ENCODE data around the gene INAFM2.

INAFM2 gene

GRCh38 chr15:40287968-40288367 lies 35.5 kb upstream of the INAFM2 start:
- no peak for DNase-seq

GRCh38 chr15:40289140-40289775 lies 34.2 kb upstream of the INAFM2 start:
- DNase-seq: no peak

- no peak for DNase-seq
These were observed 33.0 kb upstream of the INAFM2 start for GRCh38 chr15:40290545-40290917.

GRCh38 chr15:40290918-40291574 lies 32.4 kb upstream of the INAFM2 start:
- DNase-seq: no peak

- no peak for DNase-seq
These were observed 31.2 kb upstream of the INAFM2 start for GRCh38 chr15:40292246-40292645.

- DNase-seq: no peak
These were observed 30.5 kb upstream of the INAFM2 start for GRCh38 chr15:40293006-40293405.

GRCh38 chr15:40293905-40294895 lies 29.3 kb upstream of the INAFM2 start:
- no peak for DNase-seq

GRCh38 chr15:40295297-40295696 lies 28.2 kb upstream of the INAFM2 start:
- DNase-seq: no peak

- DNase-seq: no peak
These were observed 27.5 kb upstream of the INAFM2 start for GRCh38 chr15:40295877-40296560.

GRCh38 chr15:40296561-40297230 lies 26.8 kb upstream of the INAFM2 start:
- no peak for DNase-seq

GRCh38 chr15:40297356-40297755 lies 26.1 kb upstream of the INAFM2 start:
- DNase-seq: no peak

GRCh38 chr15:40298216-40298935 lies 25.1 kb upstream of the INAFM2 start:
- no peak for DNase-seq

- no peak for DNase-seq
These were observed 23.1 kb upstream of the INAFM2 start for GRCh38 chr15:40300367-40300766.

- DNase-seq: no peak
These were observed 22.7 kb upstream of the INAFM2 start for GRCh38 chr15:40300771-40301170.

- no peak for DNase-seq
These were observed 21.9 kb upstream of the INAFM2 start for GRCh38 chr15:40301467-40302179.

- no peak for DNase-seq
These were observed 21.1 kb upstream of the INAFM2 start for GRCh38 chr15:40302288-40302886.

GRCh38 chr15:40302981-40303380 lies 20.5 kb upstream of the INAFM2 start:
- DNase-seq: no peak

- DNase-seq: no peak
These were observed 19.9 kb upstream of the INAFM2 start for GRCh38 chr15:40303576-40303975.

GRCh38 chr15:40305281-40305680 lies 18.2 kb upstream of the INAFM2 start:
- DNase-seq: no peak

- DNase-seq: no peak
These were observed 17.1 kb upstream of the INAFM2 start for GRCh38 chr15:40306371-40306770.

GRCh38 chr15:40306908-40307307 lies 16.6 kb upstream of the INAFM2 start:
- DNase-seq: no peak

All from bone marrow (tissue), 2 donors.